ENCODE results near the gene ETNK2.

GRCh38 chr1:204125759-204126351 is 26.0 kb downstream of the ETNK2 start:
- no peak for TF ChIP-seq EZH2 (IDR thresholded peaks at IDR 0.05; ENCODE audit: insufficient read depth, poor library complexity, severe bottlenecking)
- TF ChIP-seq EZH2phosphoT487 (IDR thresholded peaks at IDR 0.05; ENCODE audit: insufficient read depth, low read depth), result no peak
